HG03066 (cell line): ENCODE data around the gene KAZALD1.
A peak's percentile ranks its signal among the peaks of the same experiment; 100 is the strongest.

Experiments
- ATAC-seq: cut with Tn5 transposase; IDR thresholded peaks from one replicate; pipeline ENCODE4 v1.9.1; 2021; ENCODE audit warnings: low read depth; ENCODE audit not compliant: unreplicated experiment

The KAZALD1 gene

GRCh38 chr10:101046332-101047238 lies 15.2 kb upstream of the KAZALD1 start:
- no peak for ATAC-seq

- no peak for ATAC-seq
These were observed 14.5 kb upstream of the KAZALD1 start for GRCh38 chr10:101047268-101047667.

GRCh38 chr10:101047961-101048892 lies 13.6 kb upstream of the KAZALD1 start:
- no peak for ATAC-seq

GRCh38 chr10:101050208-101051069 lies 11.3 kb upstream of the KAZALD1 start:
- no peak for ATAC-seq

GRCh38 chr10:101052285-101052684 lies 9.5 kb upstream of the KAZALD1 start:
- no peak for ATAC-seq

GRCh38 chr10:101053516-101053915 lies 8.3 kb upstream of the KAZALD1 start:
- no peak for ATAC-seq

- no peak for ATAC-seq
These were observed 7.4 kb upstream of the KAZALD1 start for GRCh38 chr10:101054351-101054750.

- no peak for ATAC-seq
These were observed 6.9 kb upstream of the KAZALD1 start for GRCh38 chr10:101054876-101055275.

GRCh38 chr10:101055411-101055810 lies 6.4 kb upstream of the KAZALD1 start:
- ATAC-seq = no peak

- ATAC-seq = no peak
These were observed 5.2 kb upstream of the KAZALD1 start for GRCh38 chr10:101056365-101057151.

GRCh38 chr10:101060036-101060950 lies 1.5 kb upstream of the KAZALD1 start:
- ATAC-seq = peak; percentile 43

- peak; percentile 49 for ATAC-seq
These were observed 702 bp upstream of the KAZALD1 start for GRCh38 chr10:101060951-101061623.

GRCh38 chr10:101062232-101063049 lies 652 bp downstream of the KAZALD1 start:
- ATAC-seq = no peak

GRCh38 chr10:101063050-101063525 lies 1.3 kb downstream of the KAZALD1 start:
- no peak for ATAC-seq

GRCh38 chr10:101063548-101064414 lies 2.0 kb downstream of the KAZALD1 start:
- ATAC-seq = no peak

GRCh38 chr10:101064415-101065030 lies 2.7 kb downstream of the KAZALD1 start:
- ATAC-seq = no peak
